ENCODE results near the gene PDGFB.
"Not testable (repeated sequence)": the region's sequence is repeated elsewhere in the genome, so short reads cannot be mapped to it uniquely, and the experiment has no call there.

Gene PDGFB

DNA sequence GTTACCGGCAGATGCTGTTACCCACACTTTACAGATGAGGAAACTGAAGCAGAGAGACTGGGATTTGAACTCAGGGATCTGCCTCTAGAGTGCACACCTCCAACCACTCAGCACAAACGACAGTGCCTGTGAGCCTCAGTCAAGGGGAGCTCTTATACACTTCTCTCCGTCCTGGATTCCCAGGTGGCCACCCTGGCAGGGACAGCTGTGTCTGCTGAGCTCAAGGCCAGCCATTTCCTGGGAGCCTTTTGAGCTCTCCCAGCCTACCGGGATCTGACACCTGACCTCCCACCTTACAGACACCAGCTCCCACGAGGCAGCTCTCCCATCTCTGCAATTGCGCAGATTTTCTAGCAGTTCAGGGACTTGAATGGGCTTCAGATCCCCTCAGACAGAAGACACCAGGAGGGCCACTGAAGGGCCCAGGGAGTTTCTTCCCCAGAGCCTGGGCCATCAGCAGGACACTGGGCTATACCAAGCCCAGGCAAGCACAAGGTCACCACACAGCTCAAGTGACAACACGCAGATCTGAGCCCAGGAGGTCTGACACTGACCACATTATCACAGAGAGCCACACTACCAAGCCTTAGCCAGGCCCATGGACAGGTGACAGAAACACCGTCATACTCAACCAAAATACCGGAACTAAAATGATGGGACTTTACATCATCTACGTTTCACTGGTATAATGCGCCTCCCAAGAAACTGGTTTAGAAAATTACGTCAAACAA, 17.1 kb downstream of the PDGFB start:
- no peak for DNase-seq (ENCODE audit: low read depth in 2 of 2)

DNA sequence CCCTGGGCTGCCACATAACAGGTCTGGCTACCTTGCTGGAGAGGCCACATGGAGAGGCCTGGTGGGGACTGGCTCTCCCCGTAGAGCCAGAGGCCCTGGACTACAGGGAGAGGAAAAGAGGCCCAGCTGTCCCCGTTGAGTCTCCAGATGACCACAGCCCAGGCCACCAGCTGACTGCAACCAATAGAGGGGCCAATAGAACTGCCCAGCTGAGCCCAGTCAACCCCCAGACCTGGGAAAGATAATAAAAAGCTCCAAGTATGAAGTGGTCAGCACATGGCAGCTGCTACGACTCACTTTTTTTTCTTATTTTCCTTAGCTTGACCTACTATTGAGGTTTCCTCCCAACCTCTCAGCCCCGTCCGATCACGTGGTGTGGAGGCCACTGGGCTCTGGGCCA, 18.4 kb downstream of the PDGFB start:
- DNase-seq (ENCODE audit: low read depth in 2 of 2): no peak

DNA sequence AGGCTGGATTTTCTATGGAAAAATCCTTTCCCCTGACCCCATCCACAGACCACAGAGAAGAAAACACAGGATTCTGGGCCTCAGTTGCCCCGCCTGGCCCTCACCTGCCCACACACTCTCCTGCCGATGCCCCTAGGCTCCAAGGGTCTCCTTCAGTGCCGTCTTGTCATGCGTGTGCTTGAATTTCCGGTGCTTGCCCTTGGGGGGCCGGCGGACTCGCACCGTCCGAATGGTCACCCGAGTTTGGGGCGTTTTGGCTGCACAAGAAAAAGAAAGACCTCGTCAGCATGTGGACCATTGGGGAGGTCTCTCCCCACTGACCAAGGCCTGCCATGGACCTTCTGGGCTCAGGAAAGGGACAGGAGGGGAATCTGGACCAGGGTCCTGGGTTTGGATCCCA, 19.2 kb downstream of the PDGFB start:
- no peak for DNase-seq (ENCODE audit: low read depth in 2 of 2)

DNA sequence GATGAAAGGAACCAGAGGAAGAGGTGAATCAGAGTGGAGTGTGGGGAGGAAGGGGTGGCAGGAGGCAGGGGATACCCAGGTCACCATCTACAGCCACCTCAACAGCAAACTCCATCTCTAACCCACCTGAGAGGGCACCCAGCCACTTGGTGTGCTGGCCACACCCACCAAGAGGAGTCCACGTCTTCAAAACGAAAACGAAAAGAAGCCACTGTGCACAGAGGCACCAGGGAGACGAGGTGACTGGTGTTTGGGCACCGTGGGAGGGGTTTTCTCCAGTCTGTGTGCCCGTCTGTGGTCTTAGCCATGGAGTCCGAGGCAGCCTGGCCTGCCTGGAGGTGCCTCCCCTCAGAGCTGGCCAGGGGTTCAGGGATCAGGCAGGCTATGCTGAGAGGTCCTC, 20.2 kb downstream of the PDGFB start:
- no peak for DNase-seq (ENCODE audit: low read depth in 2 of 2)

DNA sequence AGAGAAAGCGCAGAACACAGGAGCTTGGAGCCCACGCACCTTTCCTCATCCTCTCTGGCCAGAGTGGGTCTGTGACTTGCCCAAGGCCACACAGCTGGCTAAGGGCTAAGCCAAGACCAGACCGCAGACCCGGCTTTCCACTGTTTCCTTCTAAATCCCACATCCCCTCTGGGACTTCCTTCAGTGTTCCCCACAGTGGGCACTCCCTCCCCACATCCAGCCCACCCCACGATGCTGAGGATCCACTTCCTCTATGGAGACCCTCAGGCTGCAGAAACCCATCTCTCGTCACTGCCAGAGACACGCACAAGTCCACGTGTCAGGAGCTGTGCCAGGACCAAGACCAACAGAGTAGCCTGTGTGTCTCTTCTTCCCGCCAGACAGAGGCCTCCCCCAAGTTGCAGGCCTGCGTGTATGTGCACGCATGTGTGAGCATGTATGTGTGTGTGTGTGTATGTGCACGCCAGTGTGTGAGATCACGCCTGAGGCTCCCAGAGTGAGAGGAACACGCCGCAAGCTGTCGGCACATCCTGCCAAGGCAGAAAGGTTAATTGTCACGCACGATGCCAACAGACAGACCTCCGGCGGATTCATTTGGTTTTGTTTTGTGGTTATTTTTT, 21.6 kb downstream of the PDGFB start:
- DNase-seq (ENCODE audit: low read depth in 2 of 2): no peak

DNA sequence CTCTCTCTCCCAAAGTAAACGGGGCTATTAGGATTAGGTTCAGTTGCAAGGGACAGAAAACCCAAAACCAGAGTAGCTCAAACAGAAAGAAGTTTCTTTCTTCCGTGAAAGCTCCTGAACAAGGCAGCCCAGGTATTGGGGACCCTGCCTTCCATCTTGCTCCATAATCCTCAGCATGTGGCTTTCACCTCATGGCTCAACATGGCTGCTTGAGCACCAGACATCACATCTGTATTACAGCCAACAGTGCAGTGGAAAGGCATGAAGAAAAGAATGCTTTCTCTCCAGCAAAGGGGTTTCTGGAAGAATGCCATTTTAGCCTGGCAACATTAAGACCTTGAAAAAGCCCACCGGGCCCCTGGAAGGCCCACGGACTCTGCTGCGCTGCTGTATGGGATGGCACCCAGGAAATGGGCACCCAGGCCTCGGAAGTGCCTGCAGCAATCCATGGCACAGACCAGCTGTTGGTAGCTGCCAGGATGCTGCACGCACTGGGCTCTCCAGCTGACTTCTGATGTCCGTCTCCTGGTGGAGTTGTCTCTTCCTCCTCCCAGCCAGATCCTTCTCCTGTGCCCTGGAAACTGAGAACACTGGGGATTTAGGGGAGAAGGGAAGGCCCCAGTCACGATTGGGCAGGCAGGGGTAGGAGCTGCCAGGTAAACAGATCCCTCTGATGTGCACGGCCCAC, 22.6 kb downstream of the PDGFB start:
- DNase-seq (ENCODE audit: low read depth in 2 of 2): no peak

DNA sequence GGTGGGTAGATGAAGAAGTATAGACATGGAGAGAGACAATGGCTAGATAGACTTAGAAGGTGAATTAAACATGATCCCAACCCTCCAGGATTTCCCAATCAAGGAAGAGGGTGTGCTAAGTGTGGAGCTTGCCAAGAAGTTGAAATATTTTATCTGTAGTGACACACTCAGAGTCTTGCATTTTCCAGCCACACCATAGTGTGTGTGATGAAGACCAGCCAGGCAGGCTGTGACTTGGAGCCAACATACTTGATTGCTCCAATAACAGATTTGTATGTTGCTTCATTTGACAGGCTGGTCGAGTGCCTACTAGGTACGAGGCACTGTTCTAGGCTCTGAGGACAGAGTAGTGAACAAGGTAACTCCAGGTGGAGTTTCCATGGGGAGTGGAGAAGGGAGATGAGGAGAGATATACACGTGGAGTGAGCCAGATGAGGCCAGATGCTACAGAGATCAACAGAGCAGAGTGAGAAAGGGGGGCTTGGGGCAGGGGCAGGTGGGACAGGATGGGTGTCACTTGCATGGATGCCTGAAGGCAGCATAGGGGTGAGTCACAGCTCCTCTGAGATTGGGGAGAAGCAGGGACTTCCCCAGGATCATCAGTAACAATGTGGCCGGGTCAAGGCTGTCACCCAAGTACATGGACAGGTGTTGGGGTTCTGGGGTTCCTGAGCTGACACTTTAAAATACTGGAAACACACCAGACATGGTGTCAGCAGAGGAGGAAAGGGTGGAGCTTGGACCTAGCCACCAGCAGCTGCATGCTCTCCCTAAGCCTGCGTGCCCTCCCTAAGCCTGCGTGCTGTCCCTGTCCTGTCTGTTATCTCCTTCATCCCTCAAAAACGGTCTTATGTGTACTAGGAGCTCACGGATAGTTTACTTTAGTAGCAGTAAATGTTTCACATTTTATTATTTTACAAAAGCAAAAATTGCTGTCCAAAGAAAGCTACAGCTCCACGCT, 23.6 kb downstream of the PDGFB start:
- no peak for DNase-seq (ENCODE audit: low read depth in 2 of 2)

DNA sequence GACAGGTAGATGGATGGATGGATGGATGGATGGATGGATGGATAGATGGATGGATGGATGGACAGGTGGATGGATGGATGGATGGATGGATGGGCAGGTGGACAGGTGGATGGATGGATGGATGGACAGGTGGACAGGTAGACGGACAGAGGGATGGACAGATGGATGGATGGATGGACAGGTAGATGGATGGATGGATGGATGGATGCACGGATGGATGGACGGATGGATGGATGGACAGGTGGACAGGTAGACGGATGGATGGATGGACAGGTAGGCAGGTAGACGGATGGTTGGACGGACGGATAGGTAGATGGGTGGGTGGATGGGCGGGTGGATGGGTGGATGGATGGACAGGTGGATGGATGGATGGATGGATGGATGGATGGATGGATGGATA, 24.3 kb downstream of the PDGFB start:
- no peak for DNase-seq (ENCODE audit: low read depth in 2 of 2)

DNA sequence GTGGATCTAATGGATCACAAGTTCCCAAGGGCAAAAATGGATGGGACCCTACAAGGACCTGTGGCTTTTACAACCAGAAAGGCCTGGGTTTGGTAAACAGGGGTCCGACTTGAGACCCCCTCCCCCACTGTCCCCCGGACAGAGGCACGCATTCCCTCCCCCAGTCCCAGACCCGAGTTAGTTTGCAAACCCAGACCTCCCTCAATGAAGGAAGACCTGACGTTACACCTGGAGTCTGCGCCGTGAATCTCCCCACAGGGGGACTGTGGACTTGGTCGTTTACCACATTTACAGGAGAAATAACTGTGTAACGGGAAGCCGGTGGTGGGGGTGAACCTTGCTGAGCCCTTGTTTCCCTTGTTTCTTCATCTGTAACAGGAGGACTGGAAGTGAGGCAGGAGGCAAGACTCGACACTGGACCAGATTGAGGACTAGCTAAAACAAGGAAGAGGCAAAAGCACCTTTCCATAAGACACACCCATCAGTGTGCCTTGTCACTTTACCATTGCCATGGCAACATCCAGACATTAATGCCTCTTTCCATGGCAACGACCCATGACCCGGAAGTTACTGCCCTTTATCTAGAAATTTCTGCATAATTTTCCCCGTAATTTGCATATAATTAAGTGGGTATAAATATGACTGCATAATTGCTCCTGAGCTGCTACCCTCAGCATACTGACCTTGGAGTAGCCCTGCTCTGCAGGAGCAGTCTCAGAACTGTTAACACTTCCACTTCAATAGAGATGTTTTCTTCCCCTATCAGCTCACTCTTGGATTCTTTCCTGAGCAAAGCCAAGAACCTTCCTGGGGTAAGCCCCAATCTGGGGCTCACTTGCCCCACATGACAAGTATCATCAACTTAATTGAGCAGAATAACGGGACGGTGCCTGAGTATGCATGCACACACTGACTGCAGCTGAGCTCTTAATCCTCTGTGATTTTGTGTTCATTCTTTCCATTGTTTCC, 25.4 kb downstream of the PDGFB start:
- DNase-seq (ENCODE audit: low read depth in 2 of 2): no peak

DNA sequence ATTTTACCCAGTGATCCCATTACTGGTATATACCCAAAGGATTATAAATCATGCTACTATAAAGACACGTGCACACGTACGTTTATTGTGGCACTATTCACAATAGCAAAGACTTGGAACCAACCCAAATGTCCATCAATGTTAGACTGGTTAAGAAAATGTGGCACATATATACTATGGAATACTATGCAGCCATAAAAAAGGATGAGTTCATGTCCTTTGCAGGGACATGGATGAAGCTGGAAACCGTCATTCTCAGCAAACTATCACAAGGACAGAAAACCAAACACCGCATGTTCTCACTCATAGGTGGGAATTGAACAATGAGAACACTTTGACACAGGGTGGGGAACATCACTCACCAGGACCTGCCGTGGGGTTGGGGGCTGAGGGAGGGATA, 26.4 kb downstream of the PDGFB start:
- not testable (repeated sequence) for DNase-seq (ENCODE audit: low read depth in 2 of 2)

DNA sequence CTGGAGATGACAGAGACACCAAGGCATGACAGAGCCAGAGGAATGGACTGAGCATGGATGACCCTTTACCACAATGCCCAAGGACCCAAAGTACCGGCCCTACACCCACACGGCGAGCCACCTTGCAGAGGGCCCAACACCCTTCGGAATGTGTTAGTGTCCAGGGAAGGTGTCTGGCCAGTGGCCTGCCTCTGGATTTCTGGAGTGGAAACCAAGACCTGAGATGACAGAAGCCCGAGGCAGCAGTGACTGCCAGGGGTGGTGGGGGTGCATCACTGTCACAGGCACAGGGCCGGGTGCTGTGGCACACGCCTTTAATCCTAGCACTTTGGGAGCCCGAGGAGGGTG, 28.7 kb downstream of the PDGFB start:
- DNase-seq (ENCODE audit: low read depth in 2 of 2): no peak

DNA sequence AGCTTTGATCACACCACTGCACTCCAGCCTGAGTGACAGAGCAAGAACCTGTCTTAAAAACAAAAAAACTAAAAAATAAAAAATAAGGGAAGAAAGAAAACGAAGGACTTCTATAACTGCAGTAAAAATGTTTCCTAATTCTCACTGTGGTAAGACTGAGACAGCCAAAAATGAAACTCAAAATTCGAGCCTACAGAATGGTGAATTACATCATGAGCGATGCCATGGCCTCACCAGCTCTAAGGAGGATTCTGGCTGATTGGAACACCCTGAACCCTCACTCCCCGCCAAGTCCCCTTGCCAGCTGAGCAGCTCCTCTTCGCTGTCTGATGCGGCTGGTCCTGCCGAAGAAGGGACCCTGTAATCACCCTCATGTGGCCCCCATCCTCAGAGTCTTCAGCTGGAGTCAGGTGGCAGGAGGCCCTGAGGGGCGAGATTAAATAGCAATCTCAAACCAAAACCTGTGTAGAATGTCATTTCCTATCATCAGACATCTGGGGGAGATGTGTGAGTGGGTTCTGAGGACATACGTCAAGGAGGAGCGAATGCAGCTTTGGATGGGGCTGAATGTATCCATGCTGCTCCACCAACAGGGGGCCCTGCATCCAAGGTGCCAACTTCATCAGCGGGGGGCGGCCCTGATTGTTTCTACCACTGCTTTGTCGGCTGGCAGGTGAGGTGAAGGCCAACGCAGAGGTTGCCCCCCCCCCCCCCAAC, 29.2 kb downstream of the PDGFB start:
- DNase-seq (ENCODE audit: low read depth in 2 of 2): no peak

DNA sequence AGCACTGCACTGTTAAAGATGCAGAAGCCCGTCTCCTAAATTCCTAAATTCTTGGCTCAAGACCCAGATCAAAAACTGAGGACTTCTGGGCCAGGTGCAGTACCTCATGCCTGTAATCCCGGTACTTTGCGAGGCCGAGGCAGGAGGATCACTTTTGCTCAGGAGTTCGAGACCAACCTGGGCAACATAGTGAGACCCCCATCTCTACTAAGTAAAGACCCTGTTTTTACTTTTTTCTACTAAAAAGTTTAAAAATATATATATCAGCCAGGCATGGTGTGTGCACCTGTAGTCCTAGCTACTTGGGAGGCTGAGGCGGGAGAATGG, 29.7 kb downstream of the PDGFB start:
- no peak for DNase-seq (ENCODE audit: low read depth in 2 of 2)

DNA sequence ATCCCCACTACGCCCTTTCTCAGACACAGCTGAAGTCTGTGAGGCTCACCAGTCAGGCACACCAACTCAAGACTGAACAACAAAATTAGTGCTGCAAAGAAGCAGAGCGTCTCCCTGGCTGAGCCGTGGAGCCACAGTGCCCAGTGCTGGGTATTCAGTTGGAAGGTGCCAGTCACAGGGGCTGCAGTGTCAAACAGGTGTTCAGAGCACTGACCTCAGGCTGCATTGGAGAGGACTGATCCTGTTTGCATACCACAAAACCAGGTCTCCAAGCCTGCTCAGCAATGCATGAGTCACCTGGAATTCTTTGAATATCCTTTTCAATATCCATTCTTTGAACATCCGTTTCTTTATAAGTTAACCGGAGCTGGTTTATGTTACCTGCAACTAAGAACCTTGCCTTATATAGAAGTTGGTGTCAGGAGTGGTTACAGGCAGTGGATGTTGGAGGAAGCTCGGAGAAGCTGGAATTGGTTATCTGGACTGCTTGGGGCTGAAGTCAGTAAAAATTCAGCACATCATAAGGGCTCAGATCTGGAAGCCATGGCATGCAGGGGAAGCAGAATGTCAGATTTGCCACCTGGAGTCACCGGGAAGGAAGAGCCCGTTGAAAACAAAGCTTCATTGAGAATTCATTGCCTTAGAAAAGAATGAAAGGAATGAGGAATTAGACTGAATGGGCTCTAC, 30.3 kb downstream of the PDGFB start:
- no peak for DNase-seq (ENCODE audit: low read depth in 2 of 2)

DNA sequence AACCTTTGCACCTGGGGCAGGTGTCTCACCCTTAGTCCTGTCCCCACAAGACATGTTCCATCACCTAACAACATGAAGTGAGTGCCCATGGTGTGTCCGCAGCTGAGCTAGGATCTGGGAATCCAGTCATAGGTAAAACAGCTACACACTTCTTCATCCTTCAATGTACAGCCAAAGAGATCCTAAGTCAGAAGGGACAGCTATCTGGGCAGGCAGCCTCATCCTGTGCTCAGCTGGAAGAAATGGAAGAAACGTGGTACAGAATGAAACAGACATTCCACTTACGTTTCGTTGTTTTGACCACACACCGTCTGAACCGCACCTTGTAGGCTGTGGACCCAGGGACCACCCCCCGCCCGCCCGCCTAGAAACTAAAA, 30.8 kb downstream of the PDGFB start:
- DNase-seq (ENCODE audit: low read depth in 2 of 2): no peak

DNA sequence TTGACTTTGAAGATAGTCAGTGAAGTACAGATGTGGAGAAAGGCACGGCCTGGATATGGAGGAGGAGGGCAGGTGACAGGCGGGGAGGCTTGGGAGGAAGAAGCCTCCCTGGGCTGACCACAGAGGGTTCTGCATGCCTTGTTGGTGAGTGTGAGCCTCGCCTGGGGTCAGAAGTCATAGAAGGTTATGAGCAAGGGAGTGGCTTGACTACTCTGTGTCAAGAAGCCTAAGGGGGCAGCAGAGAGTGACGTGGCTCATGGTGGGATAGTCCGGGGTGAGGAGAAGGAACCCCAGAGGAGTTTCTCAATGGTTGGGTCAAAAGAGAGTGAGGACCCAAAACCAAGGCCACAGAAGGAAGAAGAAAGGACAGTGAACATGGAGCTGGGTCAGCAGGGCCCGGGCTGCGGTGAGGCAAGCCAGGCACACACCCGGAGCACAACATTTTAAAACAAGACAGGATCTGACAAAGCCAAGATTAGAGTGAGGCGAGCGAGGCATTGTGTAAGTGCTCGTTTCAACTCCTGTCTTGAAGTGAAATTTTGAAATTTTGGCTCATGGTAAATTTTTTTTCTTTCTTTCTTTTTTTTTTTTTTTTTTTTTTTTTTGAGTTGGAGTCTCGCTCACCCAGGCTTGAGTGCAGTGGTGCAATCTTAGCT, 31.9 kb downstream of the PDGFB start:
- no peak for DNase-seq (ENCODE audit: low read depth in 2 of 2)

DNA sequence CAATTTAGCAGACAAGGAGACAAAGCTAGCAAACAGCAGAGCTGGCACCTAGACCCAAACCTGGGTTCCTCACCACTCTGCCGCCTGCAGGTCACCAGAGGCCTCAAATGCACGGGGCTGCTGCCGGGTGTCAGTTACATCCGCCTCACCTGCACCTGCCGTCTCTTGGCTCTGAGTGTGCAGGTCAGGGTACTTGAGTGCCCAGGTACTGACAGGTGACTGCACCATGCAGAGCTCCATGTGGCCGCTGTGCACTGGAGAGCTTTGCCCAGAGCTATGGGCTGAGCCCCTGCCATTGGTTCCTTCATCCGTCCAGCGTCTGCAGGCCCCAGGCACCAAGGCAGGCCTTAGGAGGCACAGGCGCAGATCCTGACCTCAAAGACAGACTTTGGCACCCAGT, 35.0 kb downstream of the PDGFB start:
- no peak for DNase-seq (ENCODE audit: low read depth in 2 of 2)

DNA sequence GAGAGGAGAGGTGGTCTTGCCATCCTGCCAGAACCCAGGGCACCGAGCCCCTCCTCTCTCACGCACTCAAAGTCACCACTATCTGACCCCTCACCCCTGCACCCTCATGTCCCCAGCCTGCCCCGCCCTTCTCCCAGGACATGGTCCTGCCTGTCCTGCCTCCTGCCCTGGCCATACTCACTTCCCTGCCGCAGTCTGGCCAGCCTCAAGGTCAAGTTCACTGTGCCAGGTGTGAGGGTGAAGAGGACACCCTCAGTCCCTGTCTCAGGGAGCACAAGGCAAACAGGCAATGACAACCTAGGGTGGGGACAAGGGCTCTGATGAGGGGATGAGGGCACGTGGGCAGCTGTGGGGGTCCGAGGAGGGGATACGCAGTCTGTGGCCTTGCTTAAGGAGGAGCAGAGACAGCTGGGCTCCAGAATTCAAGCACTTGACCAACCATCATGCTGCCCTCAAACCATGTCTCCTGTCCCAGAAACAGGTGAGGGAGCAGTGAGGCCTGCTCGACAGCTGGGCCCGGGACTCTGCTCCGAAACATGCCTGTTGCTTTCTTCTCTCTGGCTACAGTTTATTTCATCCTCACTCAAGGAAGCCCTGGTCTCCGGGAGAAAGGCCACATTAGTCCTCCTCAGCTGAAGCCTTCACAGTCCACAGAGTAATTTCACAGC, 36.6 kb downstream of the PDGFB start:
- no peak for DNase-seq (ENCODE audit: low read depth in 2 of 2)
